Neuronal stem cell (in vitro differentiated cells): Measurements from ENCODE around the gene TSR3.

ENCODE experiments used
- DNase-seq: peaks from one replicate; pipeline ENCODE4 v3.0.0-alpha.2; 2013; ENCODE audit warnings: low spot score
- H2AFZ ChIP-seq: one replicate; pipeline ENCODE4 v1.6.1; 2013; ENCODE audit warnings: mild to moderate bottlenecking, low read length, inconsistent platforms
- H2AK5ac ChIP-seq: 2 replicates; pipeline ENCODE4 v1.6.1; 2013; ENCODE audit warnings: low read depth, mild to moderate bottlenecking, inconsistent platforms, low read length, moderate library complexity, mixed read lengths
- H2BK120ac ChIP-seq: 2 replicates; pipeline ENCODE4 v1.6.1; 2013; ENCODE audit warnings: low read depth, mild to moderate bottlenecking, inconsistent platforms, low read length, moderate library complexity, mixed read lengths
- H2BK12ac ChIP-seq: one replicate; pipeline ENCODE4 v1.6.1; 2013; ENCODE audit warnings: low read length, inconsistent platforms
- H2BK15ac ChIP-seq: 2 replicates; pipeline ENCODE4 v1.6.1; 2013; ENCODE audit warnings: mild to moderate bottlenecking, low read length, inconsistent platforms, mixed read lengths
- H2BK5ac ChIP-seq: one replicate; pipeline ENCODE4 v1.6.1; 2013; ENCODE audit warnings: inconsistent platforms, mild to moderate bottlenecking, low read length, moderate library complexity
- H3K14ac ChIP-seq: one replicate; pipeline ENCODE4 v1.6.1; 2013; ENCODE audit warnings: low read length, inconsistent platforms
- H3K18ac ChIP-seq: 2 replicates; pipeline ENCODE4 v1.6.1; 2013; ENCODE audit warnings: low read length, inconsistent platforms
- H3K23ac ChIP-seq: 2 replicates; pipeline ENCODE4 v1.6.1; 2013; ENCODE audit warnings: low read depth, mild to moderate bottlenecking, mixed read lengths, low read length, inconsistent platforms; ENCODE audit not compliant: poor library complexity
- H3K27ac ChIP-seq: replicated peaks from 3 replicates; pipeline ENCODE4 v1.5.1; 2013; ENCODE audit warnings: low read length, inconsistent platforms
- H3K27me3 ChIP-seq, 3 experiments: 2 replicates each; pipeline ENCODE4 v1.6.1; 2013; ENCODE audit warnings: low read length in 3 of 3, mild to moderate bottlenecking in 2 of 3, inconsistent platforms in 1 of 3, low read depth in 1 of 3, mixed read lengths in 1 of 3, moderate library complexity in 1 of 3; ENCODE audit not compliant: control insufficient read depth in 3 of 3, insufficient read depth in 3 of 3
- H3K36me3 ChIP-seq, 2 donors: replicated peaks in 1 of 2; 2 replicates each; pipeline ENCODE4 v1.6.1; 2013; ENCODE audit warnings: low read length in 2 of 2; ENCODE audit not compliant: control insufficient read depth in 2 of 2, insufficient read depth in 2 of 2
- H3K4ac ChIP-seq: 2 replicates; pipeline ENCODE4 v1.6.1; 2013; ENCODE audit warnings: inconsistent platforms, mild to moderate bottlenecking, low read length, moderate library complexity
- H3K4me1 ChIP-seq, 2 donors: 1 replicate in 1 of 2; 2 replicates in 1 of 2; pipeline ENCODE4 v1.6.1; 2013; ENCODE audit warnings: low read length in 2 of 2, low read depth in 1 of 2; ENCODE audit not compliant: control insufficient read depth in 2 of 2, insufficient read depth in 1 of 2
- H3K4me2 ChIP-seq: one replicate; pipeline ENCODE4 v1.6.1; 2013; ENCODE audit warnings: mild to moderate bottlenecking, low read length, inconsistent platforms; ENCODE audit not compliant: insufficient read depth, poor library complexity, severe bottlenecking
- H3K4me3 ChIP-seq, 2 donors: 2 replicates each; pipeline ENCODE4 v1.5.1; 2013; ENCODE audit warnings: low read length in 2 of 2, mild to moderate bottlenecking in 2 of 2, inconsistent platforms in 1 of 2, moderate library complexity in 1 of 2
- H3K79me1 ChIP-seq: one replicate; pipeline ENCODE4 v1.6.1; 2013; ENCODE audit warnings: low read depth, mild to moderate bottlenecking, inconsistent platforms, low read length, moderate library complexity
- H3K9ac ChIP-seq: one replicate; pipeline ENCODE4 v1.6.1; 2013; ENCODE audit warnings: mild to moderate bottlenecking, low read depth, low read length, inconsistent platforms; ENCODE audit not compliant: poor library complexity
- H3K9me3 ChIP-seq, 2 donors: replicated peaks in 1 of 2; 2 replicates each; pipeline versions ENCODE3 to v1.6.1; 2013; ENCODE audit warnings: low read length in 2 of 2, mild to moderate bottlenecking in 2 of 2, inconsistent platforms in 1 of 2, low read depth in 1 of 2, mixed read lengths in 1 of 2, moderate library complexity in 1 of 2; ENCODE audit not compliant: control insufficient read depth in 2 of 2, insufficient read depth in 1 of 2
- H4K8ac ChIP-seq: one replicate; pipeline ENCODE4 v1.6.1; 2013; ENCODE audit warnings: low read depth, mild to moderate bottlenecking, inconsistent platforms, low read length, moderate library complexity
- H4K91ac ChIP-seq: one replicate; pipeline ENCODE4 v1.6.1; 2013; ENCODE audit warnings: low read length, low read depth, mild to moderate bottlenecking, inconsistent platforms; ENCODE audit not compliant: poor library complexity
- WGBS, 2 donors: extraction: QIAGEN DNeasy Blood & Tissue Kit; methylation state at CpG; one replicate each; pipeline ENCODE4 v1.1.7; 2013; ENCODE audit warnings: missing lambda C conversion rate in 2 of 2, mixed read lengths in 1 of 2; ENCODE audit not compliant: insufficient read length in 2 of 2, insufficient replicate concordance in 1 of 2; ENCODE audit errors: extremely low coverage in 2 of 2; 5-methylcytosine and 5-hydroxymethylcytosine counted together

Gene TSR3

GRCh38 chr16:1366712-1367299 lies 15.1 kb upstream of the TSR3 start:
- Histone ChIP-seq H4K8ac (peak overlapping the region; percentile 65), H2BK120ac (no peak overlapping the region), H2BK15ac (no peak overlapping the region), H3K18ac (no peak overlapping the region), H2AK5ac (no peak overlapping the region), H3K4me2 (no peak overlapping the region), H3K9ac (peak overlapping the region; percentile 44), H3K23ac (peak overlapping the region; percentile 85), H3K4me3 (no peak overlapping the region), H3K36me3 (peaks cover 38 to 60% of the 10 kb centered on the region in 2 donors), H3K4ac (no peak overlapping the region), H3K27me3 (no peaks in the 10 kb centered on the region), H3K14ac (no peak overlapping the region), H3K4me1 (no peaks in the 10 kb centered on the region), H2BK12ac (no peak overlapping the region), H2AFZ (no peak overlapping the region), H3K9me3 (peaks cover 0 to 2% of the 10 kb centered on the region in 2 donors), H3K79me1 (peaks cover 20% of the 10 kb centered on the region), H3K27ac (no peak overlapping the region), H2BK5ac (no peak overlapping the region), H4K91ac (no peak overlapping the region)
- no peak for DNase-seq
- WGBS, 2 donors, result no CpG with 5 or more reads among the region's 24 CpGs

GRCh38 chr16:1366060-1366711 lies 14.5 kb upstream of the TSR3 start:
- H3K18ac ChIP-seq, result no peak overlapping the region

DNA sequence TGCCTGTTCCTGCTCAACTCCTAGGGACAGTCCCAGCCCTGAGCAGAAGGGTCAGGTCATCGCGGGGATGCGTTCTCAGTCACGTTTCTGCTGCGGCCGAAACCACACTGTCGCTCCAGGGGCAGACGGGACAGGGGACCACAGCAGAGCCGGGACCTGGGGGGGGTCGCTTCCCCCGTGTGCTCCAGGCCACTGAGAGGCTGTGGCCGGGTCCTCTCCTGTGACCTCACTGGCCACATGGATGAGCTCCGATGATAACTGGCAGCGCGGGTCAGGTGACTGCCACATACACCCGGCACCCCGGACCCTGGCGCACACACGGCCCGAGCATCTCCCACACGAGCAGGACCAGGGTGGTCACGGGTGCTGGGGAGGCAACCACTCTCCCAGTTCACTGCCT lies 12.8 kb upstream of the TSR3 start:
- no CpG with 5 or more reads among the region's 22 CpGs for WGBS, 2 donors
- Histone ChIP-seq H3K36me3 (peaks cover 35 to 65% of the 10 kb centered on the region in 2 donors), H2AK5ac (no peak overlapping the region), H3K4me2 (no peak overlapping the region), H2BK5ac (no peak overlapping the region), H3K14ac (no peak overlapping the region), H2AFZ (no peak overlapping the region), H3K9ac (no peak overlapping the region), H4K8ac (no peak overlapping the region), H3K4me1 (no peaks in the 10 kb centered on the region), H3K9me3 (peaks cover 0 to 2% of the 10 kb centered on the region in 2 donors), H3K27me3 (no peaks in the 10 kb centered on the region), H3K79me1 (peaks cover 14% of the 10 kb centered on the region), H3K4me3 (peak overlapping the region in 1 of 2 donors; percentile 34), H3K27ac (no peak overlapping the region), H2BK12ac (no peak overlapping the region), H3K4ac (no peak overlapping the region), H3K18ac (no peak overlapping the region), H2BK15ac (no peak overlapping the region), H4K91ac (no peak overlapping the region), H2BK120ac (no peak overlapping the region), H3K23ac (no peak overlapping the region)
- DNase-seq, result no peak

More at GRCh38 chr16:1366060-1366711, 14.5 kb upstream of the TSR3 start:
- no peaks in the 10 kb centered on the region for H3K27me3 ChIP-seq
- no peak for DNase-seq
- H3K4me1 ChIP-seq, result no peaks in the 10 kb centered on the region
- no peak overlapping the region for H2BK12ac ChIP-seq
- H3K23ac ChIP-seq, result peak overlapping the region; percentile 85
- H3K4me2 ChIP-seq, result no peak overlapping the region
- H2BK15ac ChIP-seq, result no peak overlapping the region
- H3K36me3 ChIP-seq, result peaks cover 37 to 60% of the 10 kb centered on the region in 2 donors
- no peak overlapping the region for H3K27ac ChIP-seq
- peak overlapping the region; percentile 44 for H3K9ac ChIP-seq
- no peak overlapping the region for H2AK5ac ChIP-seq
- peak overlapping the region; percentile 56 for H3K14ac ChIP-seq
- H3K4ac ChIP-seq, result no peak overlapping the region
- H3K9me3 ChIP-seq, result peaks cover 0 to 2% of the 10 kb centered on the region in 2 donors
- H2BK120ac ChIP-seq, result no peak overlapping the region
- peaks cover 20% of the 10 kb centered on the region for H3K79me1 ChIP-seq
- no CpG with 5 or more reads among the region's 29 CpGs for WGBS, 2 donors
- H4K91ac ChIP-seq, result no peak overlapping the region
- H2AFZ ChIP-seq, result no peak overlapping the region
- no peak overlapping the region for H2BK5ac ChIP-seq
- H4K8ac ChIP-seq, result peak overlapping the region; percentile 65
- H3K4me3 ChIP-seq, result no peak overlapping the region

GRCh38 chr16:1363501-1364041 lies 11.9 kb upstream of the TSR3 start:
- Histone ChIP-seq H3K79me1 (peaks cover 14% of the 10 kb centered on the region), H3K4me1 (no peaks in the 10 kb centered on the region), H4K91ac (no peak overlapping the region), H3K18ac (no peak overlapping the region), H3K4me3 (no peak overlapping the region), H2AK5ac (no peak overlapping the region), H3K27ac (no peak overlapping the region), H2BK12ac (no peak overlapping the region), H4K8ac (no peak overlapping the region), H3K9ac (peak overlapping the region; percentile 4), H3K14ac (peak overlapping the region; percentile 38), H3K36me3 (peaks cover 35 to 65% of the 10 kb centered on the region in 2 donors), H2AFZ (no peak overlapping the region), H2BK15ac (no peak overlapping the region), H2BK5ac (no peak overlapping the region), H3K23ac (peak overlapping the region; percentile 43), H3K4ac (no peak overlapping the region), H2BK120ac (no peak overlapping the region), H3K9me3 (peaks cover 0 to 2% of the 10 kb centered on the region in 2 donors), H3K4me2 (no peak overlapping the region), H3K27me3 (no peaks in the 10 kb centered on the region)
- WGBS, 2 donors, result no CpG with 5 or more reads among the region's 18 CpGs
- DNase-seq, result no peak
